ENCODE measurements around the gene PUS10.
"Not testable (repeated sequence)": the region's sequence is repeated elsewhere in the genome, so short reads cannot be mapped to it uniquely, and the experiment has no call there.

The PUS10 gene

DNA sequence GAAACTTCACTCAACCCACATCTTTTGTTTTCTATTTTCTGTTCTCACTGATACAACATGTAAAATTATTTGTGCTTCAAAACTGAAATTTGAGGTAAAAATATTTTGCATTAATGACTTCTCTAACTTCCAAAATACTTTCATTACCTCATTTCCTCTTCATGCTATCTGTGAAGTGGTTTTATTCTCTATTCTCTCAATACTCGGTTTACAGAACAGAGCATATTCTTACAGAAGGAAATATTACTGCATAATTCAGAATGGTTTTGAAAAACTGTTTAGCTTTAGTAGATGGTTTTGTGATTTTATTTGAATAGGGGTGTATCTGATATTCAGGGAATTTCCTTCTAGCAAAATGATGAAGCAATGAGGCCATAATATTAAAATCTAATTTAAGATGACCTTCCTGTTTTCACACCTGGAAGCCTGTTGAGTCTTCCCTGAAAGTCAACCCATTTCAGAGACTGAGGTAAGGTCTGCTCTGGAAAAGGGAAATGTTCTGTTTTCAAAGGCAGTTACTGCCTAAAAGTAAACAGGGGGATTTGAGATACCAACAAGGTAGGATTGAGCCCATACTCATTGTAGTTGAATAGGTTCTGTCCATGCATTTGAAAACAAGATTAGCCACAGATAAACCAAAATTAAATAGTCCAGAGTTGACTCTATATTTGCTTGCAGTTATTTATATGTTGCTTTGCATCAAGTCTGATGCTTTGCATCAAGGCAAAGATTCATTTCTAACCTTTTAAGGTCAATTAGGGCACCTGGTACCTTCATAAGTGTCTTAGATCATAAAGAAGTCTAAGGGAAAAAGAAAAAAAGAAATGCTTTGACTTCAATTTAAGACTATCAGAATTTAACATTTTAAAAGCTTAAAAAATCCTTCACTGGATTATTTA is 51.3 kb downstream of the PUS10 start:
- DNase-seq (ENCODE audit: low read depth): no peak

- no peak for DNase-seq (ENCODE audit: low read depth)
These were observed 52.6 kb downstream of the PUS10 start for GRCh38 chr2:60965499-60965785.

DNA sequence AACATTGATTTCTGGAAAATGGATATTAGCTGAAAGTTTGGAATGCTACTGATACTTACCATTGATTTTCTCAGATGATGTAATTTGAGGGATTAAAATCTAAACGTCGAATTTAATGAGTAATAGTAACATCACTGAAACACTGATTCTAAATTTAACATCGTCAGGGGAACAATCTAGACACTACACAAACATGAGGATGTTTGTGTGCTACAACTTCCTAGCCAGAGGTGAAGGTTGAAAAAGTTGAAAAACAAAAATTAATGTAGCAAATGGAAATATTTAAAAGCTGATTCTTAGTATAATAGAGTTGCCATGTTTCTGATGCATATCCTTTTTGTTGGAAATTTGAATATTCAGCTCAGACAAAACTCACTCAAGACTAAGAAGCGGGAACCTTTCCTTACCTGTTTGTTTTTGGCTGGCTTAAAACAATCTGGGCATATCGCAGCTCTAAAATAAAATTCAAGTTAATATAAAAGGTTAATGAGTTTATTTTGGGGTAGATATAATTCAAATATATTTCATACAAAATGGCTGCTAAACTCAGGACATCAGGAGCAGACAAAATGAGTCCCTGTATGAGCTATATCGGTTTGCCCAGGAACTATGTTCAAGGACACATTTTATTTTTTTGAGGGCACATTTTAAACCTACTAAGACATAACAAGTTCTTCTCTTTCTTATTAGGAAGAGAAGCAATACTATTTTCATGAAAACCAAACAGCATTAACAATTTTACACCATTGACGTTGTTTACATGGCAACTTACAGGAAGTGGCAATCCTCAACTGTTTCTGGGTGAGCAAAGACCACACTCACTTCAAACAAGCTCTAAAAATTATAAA is 53.2 kb downstream of the PUS10 start:
- DNase-seq (ENCODE audit: low read depth): no peak

DNA sequence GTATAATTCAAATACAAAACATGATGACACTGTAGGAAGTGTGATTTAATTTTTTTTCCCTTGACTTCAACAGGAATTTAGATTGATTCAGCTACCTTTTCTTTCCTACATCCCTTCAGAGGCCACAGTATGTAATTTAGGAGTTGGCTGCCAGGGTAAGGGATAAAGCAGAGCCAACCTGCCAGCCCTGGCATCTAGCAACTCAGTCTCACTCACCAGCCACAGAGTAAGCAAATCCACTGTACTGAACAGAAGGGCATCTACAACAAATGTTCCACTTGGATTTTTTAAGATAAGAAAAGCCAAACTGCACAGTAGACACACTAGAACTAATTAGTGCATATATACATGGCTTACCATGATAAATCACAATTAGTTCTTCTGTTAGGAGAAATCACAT is 54.9 kb downstream of the PUS10 start:
- no peak for DNase-seq (ENCODE audit: low read depth)

DNA sequence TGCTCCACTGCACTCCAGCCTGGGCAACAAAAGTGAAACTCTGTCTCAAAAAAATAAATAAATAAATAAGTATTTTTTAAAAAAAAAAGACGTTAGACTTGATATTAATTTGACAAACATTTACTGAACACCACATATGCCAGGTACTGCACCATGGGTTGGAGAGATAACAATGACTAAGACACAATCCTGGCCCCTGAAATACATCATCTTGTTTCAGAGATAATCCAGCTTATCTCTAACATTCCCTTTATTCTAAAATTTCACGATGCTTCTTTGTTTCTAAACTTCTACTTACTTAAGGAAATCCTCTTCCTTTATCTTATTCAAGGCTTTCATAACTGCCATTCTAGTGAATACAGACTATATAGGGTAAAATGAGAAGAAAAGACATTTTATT is 55.5 kb downstream of the PUS10 start:
- DNase-seq (ENCODE audit: low read depth): no peak

DNA sequence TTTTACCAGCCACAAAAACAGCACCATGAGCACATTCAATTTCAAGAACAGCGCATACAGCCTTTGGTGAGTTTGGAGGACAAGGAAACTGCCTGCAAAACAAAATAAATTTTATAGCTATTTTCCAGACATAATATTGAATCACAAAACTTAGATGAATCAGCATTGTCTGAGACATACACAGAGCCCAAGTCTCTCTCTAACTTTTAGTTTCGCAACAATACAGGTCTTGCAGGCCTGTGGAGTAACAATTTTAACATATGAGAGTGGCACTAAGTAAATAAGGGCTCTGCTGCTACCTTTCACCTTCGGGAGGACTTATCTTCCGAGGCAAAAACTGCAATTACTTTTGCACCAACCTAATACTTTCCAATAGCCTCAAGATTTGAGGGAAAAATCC is 56.6 kb downstream of the PUS10 start:
- no peak for DNase-seq (ENCODE audit: low read depth)

GRCh38 chr2:60960706-60961105 is 57.3 kb downstream of the PUS10 start:
- no peak for DNase-seq (ENCODE audit: low read depth)

- no peak for DNase-seq (ENCODE audit: low read depth)
These were observed 58.6 kb downstream of the PUS10 start for GRCh38 chr2:60959501-60959900.

DNA sequence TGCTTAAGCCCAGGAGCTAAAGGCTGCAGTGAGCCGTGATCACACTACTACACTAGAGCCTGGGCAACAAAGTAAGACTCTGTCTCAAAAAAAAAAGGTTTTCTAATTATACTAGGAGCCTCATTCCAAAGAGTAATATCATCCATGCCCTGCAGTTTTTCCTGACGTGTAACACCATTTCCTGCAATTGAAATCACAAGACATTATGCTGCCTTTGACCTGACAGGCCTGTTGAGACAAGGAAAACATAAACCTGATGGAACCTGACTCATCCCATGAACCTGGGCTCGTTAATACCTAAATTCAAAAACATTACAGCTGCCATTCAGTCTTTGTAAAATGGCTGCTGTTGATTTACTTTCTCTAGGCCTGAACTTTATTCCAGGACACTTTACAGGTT is 59.3 kb downstream of the PUS10 start:
- no peak for DNase-seq (ENCODE audit: low read depth)

DNA sequence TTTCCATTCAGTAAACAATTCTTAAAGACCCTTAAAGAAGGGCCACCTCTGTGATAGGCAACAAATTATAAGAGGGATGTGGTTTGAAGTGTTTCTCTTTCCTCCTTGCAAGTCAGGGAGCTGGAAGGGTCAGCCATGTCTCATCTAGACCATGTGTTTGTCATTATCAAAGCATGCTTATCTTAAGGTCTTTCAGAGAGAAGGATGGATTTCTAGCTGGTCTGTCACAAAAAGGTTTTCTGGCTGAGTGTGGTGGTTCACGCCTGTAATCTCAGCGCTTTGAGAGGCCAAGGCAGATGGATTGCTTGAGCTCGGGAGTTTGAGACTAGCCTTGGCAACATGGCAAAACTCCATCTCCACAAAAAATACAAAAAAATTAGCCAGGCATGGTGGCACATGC is 59.7 kb downstream of the PUS10 start:
- DNase-seq (ENCODE audit: low read depth): no peak

GRCh38 chr2:60957643-60958042 is 60.4 kb downstream of the PUS10 start:
- DNase-seq (ENCODE audit: low read depth): no peak

DNA sequence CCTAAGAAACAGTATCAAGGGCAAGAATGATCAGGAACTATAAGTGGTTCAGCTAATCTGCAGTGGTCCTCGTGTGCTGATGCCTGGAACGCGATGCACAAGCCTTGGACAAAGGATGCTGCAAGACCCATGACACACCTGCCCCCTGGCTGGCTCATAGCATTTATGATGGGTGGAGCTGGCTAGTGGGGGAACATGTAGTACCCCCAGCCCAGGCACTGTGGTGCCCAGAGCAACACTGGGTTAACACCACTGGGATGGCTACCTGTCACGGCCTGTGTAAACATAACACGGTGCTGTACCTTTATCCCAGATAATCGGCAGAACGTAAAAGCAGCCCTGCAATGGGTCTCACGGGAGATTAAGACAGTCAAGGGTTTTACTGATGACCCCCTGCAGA is 60.8 kb downstream of the PUS10 start:
- DNase-seq (ENCODE audit: low read depth): no peak

GRCh38 chr2:60954139-60954538 is 63.9 kb downstream of the PUS10 start:
- DNase-seq (ENCODE audit: low read depth): no peak

GRCh38 chr2:60948926-60949579 is 69.0 kb downstream of the PUS10 start:
- DNase-seq (ENCODE audit: low read depth): no peak

- no peak for DNase-seq (ENCODE audit: low read depth)
These were observed 69.9 kb downstream of the PUS10 start for GRCh38 chr2:60948161-60948560.

GRCh38 chr2:60947056-60947455 is 71.0 kb downstream of the PUS10 start:
- DNase-seq (ENCODE audit: low read depth): no peak

DNA sequence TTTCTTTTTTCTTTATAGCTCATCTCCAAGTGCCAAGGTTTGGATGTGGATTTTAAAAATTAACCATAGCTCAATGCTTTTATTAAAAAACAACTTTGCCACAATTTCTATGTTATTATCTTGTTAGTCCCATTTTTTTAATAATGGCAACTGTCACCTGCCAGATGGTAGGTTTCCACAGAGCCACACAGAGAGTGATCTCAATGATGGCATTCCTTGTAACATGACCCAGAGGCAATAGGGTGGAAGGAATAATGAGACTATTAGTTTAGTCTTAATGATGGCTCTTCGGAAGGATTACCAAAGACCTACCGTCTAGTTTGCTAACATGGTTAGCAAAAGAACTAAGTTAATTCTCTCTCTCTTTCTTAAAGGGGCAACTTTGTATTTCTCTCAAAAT is 72.7 kb downstream of the PUS10 start:
- DNase-seq (ENCODE audit: low read depth): no peak

GRCh38 chr2:60939622-60940021 is 78.4 kb downstream of the PUS10 start:
- no peak for DNase-seq (ENCODE audit: low read depth)

DNA sequence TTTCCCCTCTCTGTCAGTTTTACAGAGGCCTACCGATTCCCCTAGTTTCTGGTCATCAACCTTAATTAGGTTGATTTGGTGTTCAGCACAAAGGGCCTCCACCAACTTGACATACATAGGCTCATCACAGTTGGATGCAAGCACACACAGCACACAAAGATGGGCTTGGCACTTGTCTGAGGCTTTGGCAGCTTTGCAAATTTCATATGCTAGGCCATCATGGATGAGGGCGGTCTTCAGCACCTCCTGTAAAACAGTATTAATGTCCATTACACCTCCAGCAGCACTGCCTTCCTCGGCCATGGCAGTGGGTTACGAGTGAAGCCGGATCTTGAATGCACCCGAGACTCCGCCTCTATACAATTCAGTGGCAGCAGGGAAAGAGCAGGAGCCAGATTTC is 79.8 kb downstream of the PUS10 start:
- DNase-seq (ENCODE audit: low read depth): no peak

- DNase-seq (ENCODE audit: low read depth): no peak
These were observed 81.3 kb downstream of the PUS10 start for GRCh38 chr2:60936757-60937156.

DNA sequence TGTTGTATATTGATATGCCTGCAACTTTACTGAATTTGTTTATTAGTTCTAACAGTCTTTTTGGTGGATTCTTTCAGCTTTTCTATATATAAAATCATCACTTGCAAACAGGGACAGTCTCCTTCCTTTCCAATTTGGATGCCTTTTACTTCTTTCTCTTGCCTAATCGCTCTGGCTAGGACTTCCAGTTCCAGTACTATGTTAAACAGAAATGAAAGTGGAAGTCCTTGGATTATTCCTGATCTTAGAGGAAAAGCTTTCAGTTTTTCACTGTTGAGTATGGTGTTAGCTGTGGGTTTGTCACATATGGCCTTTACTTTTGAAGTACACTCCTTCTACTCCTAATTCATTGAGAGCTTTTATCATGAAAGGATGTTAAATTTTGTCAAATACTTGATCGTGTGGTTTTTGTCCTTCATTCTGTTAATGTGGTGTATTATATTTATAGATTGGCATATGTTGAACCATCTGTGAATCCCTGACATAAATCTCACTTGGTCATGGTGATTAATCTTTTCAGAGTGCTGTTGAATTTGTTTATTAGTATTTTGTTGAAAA is 83.8 kb downstream of the PUS10 start:
- no peak for DNase-seq (ENCODE audit: low read depth)

DNA sequence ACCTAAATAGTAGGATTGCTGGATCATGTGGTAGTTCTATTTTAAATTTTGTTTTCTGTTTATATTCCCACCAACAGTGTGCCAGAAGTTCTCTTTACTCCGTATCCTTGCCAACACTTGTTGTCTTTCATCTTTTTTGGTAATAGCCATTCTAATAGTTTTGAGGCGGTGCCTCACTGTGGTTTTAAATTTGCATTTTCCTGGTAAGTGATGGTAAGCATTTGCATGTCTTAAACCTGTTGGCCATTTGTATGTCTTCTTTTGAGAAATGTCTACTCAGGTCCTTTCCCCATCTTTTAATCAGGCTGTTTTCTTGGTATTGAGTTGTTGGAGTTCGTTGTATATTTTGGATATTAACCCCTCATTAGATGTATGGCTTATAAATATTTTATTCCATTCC is 85.1 kb downstream of the PUS10 start:
- DNase-seq (ENCODE audit: low read depth): no peak

DNA sequence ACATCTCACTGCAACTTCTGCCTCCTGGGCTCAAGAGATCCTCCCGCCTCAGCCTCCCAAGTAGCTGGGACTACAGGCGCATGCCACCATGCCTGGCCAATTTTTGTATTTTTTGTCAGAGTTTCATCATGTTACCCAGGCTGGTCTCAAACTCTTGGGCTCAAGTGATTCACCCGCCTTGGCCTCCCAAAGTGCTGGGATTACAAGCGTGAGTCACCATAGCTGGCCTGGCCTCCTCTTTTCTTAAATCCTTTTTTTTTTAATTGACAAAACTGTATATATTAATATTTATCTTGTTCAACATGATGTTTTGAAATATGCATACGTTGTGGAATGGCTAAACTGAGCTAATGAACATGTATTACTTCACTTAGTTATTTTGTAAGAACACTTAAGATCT is 86.0 kb downstream of the PUS10 start:
- not testable (repeated sequence) for DNase-seq (ENCODE audit: low read depth)
